Measurements from ENCODE around the gene DAB2IP.

DAB2IP gene

GRCh38 chr9:121772600-121773285 lies 121.3 kb downstream of the DAB2IP start:
- H3K4me1 ChIP-seq (ENCODE audit: control extremely low read depth in 1 of 4, control insufficient read depth in 4 of 4, insufficient read depth in 4 of 4, low read length in 3 of 4) = no peaks in the 10 kb centered on the region
- no peaks in the 10 kb centered on the region for H3K9me3 ChIP-seq (ENCODE audit: control extremely low read depth in 1 of 5, control insufficient read depth in 4 of 5, insufficient read depth in 2 of 5, low read depth in 1 of 5, low read length in 4 of 5)
- 96% methylated on average over 42 of the region's 45 CpGs for WGBS (ENCODE audit: insufficient coverage)
- ChIA-PET CTCF (interaction anchor here (0.6 kb wide), 1 partner anchor 26 kb away, joined by 3 read pairs; no protein-coding TSS in a partner anchor), POLR2A (no interaction called here)
- DNase-seq = peak in 1 of 3 donors; percentile 9
- no peaks in the 10 kb centered on the region for H3K36me3 ChIP-seq (ENCODE audit: control insufficient read depth in 4 of 4, insufficient read depth in 4 of 4, low read length in 3 of 4)
- no peaks in the 10 kb centered on the region for H3K27me3 ChIP-seq (replicated peaks in 2 of 5; ENCODE audit: control insufficient read depth in 4 of 5, insufficient read depth in 5 of 5, low read length in 4 of 5)
- H3K4me3 ChIP-seq (ENCODE audit: control insufficient read depth in 1 of 7, extremely low read depth in 1 of 7, insufficient read depth in 4 of 7, low read depth in 2 of 7, low read length in 6 of 7) = no peak overlapping the region
- no peak overlapping the region for H3K27ac ChIP-seq (ENCODE audit: insufficient read depth in 1 of 2, low read depth in 1 of 2, low read length in 2 of 2, poor library complexity in 1 of 2, severe bottlenecking in 2 of 2)

GRCh38 chr9:121773286-121773953 lies 122.0 kb downstream of the DAB2IP start:
- peaks cover 0 to 5% (median 0%) of the 10 kb centered on the region in 5 experiments for H3K9me3 ChIP-seq (ENCODE audit: control extremely low read depth in 1 of 5, control insufficient read depth in 4 of 5, insufficient read depth in 2 of 5, low read depth in 1 of 5, low read length in 4 of 5)
- H3K27me3 ChIP-seq (replicated peaks in 2 of 5; ENCODE audit: control insufficient read depth in 4 of 5, insufficient read depth in 5 of 5, low read length in 4 of 5) = no peaks in the 10 kb centered on the region
- DNase-seq = no peak
- 96% methylated on average over 10 of the region's 18 CpGs for WGBS (ENCODE audit: insufficient coverage)
- CTCF ChIA-PET = interaction anchor here (0.6 kb wide), 1 partner anchor 27 kb away, joined by 3 read pairs; no protein-coding TSS in a partner anchor
- H3K27ac ChIP-seq (ENCODE audit: insufficient read depth in 1 of 2, low read depth in 1 of 2, low read length in 2 of 2, poor library complexity in 1 of 2, severe bottlenecking in 2 of 2) = no peak overlapping the region
- no peaks in the 10 kb centered on the region for H3K36me3 ChIP-seq (ENCODE audit: control insufficient read depth in 4 of 4, insufficient read depth in 4 of 4, low read length in 3 of 4)
- no peak overlapping the region for H3K4me3 ChIP-seq (ENCODE audit: control insufficient read depth in 1 of 7, extremely low read depth in 1 of 7, insufficient read depth in 4 of 7, low read depth in 2 of 7, low read length in 6 of 7)
- POLR2A ChIA-PET = no interaction called here
- no peaks in the 10 kb centered on the region for H3K4me1 ChIP-seq (ENCODE audit: control extremely low read depth in 1 of 4, control insufficient read depth in 4 of 4, insufficient read depth in 4 of 4, low read length in 3 of 4)

- CTCF ChIA-PET = no interaction called here
- WGBS (ENCODE audit: insufficient coverage) = 94% methylated on average over 16 of the region's 19 CpGs
- no peaks in the 10 kb centered on the region for H3K36me3 ChIP-seq (ENCODE audit: control insufficient read depth in 4 of 4, insufficient read depth in 4 of 4, low read length in 3 of 4)
- H3K9me3 ChIP-seq (ENCODE audit: control extremely low read depth in 1 of 5, control insufficient read depth in 4 of 5, insufficient read depth in 2 of 5, low read depth in 1 of 5, low read length in 4 of 5) = peaks cover 0 to 5% (median 0%) of the 10 kb centered on the region in 5 experiments
- H3K4me3 ChIP-seq (ENCODE audit: control insufficient read depth in 1 of 7, extremely low read depth in 1 of 7, insufficient read depth in 4 of 7, low read depth in 2 of 7, low read length in 6 of 7) = no peak overlapping the region
- H3K4me1 ChIP-seq (ENCODE audit: control extremely low read depth in 1 of 4, control insufficient read depth in 4 of 4, insufficient read depth in 4 of 4, low read length in 3 of 4) = no peaks in the 10 kb centered on the region
- POLR2A ChIA-PET = no interaction called here
- no peak overlapping the region for H3K27ac ChIP-seq (ENCODE audit: insufficient read depth in 1 of 2, low read depth in 1 of 2, low read length in 2 of 2, poor library complexity in 1 of 2, severe bottlenecking in 2 of 2)
- DNase-seq = no peak
- no peaks in the 10 kb centered on the region for H3K27me3 ChIP-seq (replicated peaks in 2 of 5; ENCODE audit: control insufficient read depth in 4 of 5, insufficient read depth in 5 of 5, low read length in 4 of 5)
Observed at GRCh38 chr9:121773954-121774714, 122.7 kb downstream of the DAB2IP start.

GRCh38 chr9:121774715-121775613 lies 123.5 kb downstream of the DAB2IP start:
- Histone ChIP-seq H3K4me3 (ENCODE audit: control insufficient read depth in 1 of 7, extremely low read depth in 1 of 7, insufficient read depth in 4 of 7, low read depth in 2 of 7, low read length in 6 of 7) (no peak overlapping the region), H3K27me3 (replicated peaks in 2 of 5; ENCODE audit: control insufficient read depth in 4 of 5, insufficient read depth in 5 of 5, low read length in 4 of 5) (no peaks in the 10 kb centered on the region), H3K27ac (ENCODE audit: insufficient read depth in 1 of 2, low read depth in 1 of 2, low read length in 2 of 2, poor library complexity in 1 of 2, severe bottlenecking in 2 of 2) (no peak overlapping the region), H3K36me3 (ENCODE audit: control insufficient read depth in 4 of 4, insufficient read depth in 4 of 4, low read length in 3 of 4) (no peaks in the 10 kb centered on the region), H3K4me1 (ENCODE audit: control extremely low read depth in 1 of 4, control insufficient read depth in 4 of 4, insufficient read depth in 4 of 4, low read length in 3 of 4) (no peaks in the 10 kb centered on the region), H3K9me3 (ENCODE audit: control extremely low read depth in 1 of 5, control insufficient read depth in 4 of 5, insufficient read depth in 2 of 5, low read depth in 1 of 5, low read length in 4 of 5) (peaks cover 0 to 5% (median 0%) of the 10 kb centered on the region in 5 experiments)
- ChIA-PET CTCF (interaction anchor here (1.7 kb wide), 1 partner anchor 10 kb away, joined by 4 read pairs; no protein-coding TSS in a partner anchor), POLR2A (no interaction called here)
- 93% methylated on average over 24 of the region's 26 CpGs for WGBS (ENCODE audit: insufficient coverage)
- no peak for DNase-seq

- Histone ChIP-seq H3K4me1 (ENCODE audit: control extremely low read depth in 1 of 4, control insufficient read depth in 4 of 4, insufficient read depth in 4 of 4, low read length in 3 of 4) (no peaks in the 10 kb centered on the region), H3K4me3 (ENCODE audit: control insufficient read depth in 1 of 7, extremely low read depth in 1 of 7, insufficient read depth in 4 of 7, low read depth in 2 of 7, low read length in 6 of 7) (no peak overlapping the region), H3K36me3 (ENCODE audit: control insufficient read depth in 4 of 4, insufficient read depth in 4 of 4, low read length in 3 of 4) (no peaks in the 10 kb centered on the region), H3K27ac (ENCODE audit: insufficient read depth in 1 of 2, low read depth in 1 of 2, low read length in 2 of 2, poor library complexity in 1 of 2, severe bottlenecking in 2 of 2) (no peak overlapping the region), H3K27me3 (replicated peaks in 2 of 5; ENCODE audit: control insufficient read depth in 4 of 5, insufficient read depth in 5 of 5, low read length in 4 of 5) (no peaks in the 10 kb centered on the region), H3K9me3 (ENCODE audit: control extremely low read depth in 1 of 5, control insufficient read depth in 4 of 5, insufficient read depth in 2 of 5, low read depth in 1 of 5, low read length in 4 of 5) (peaks cover 0 to 5% (median 0%) of the 10 kb centered on the region in 5 experiments)
- POLR2A ChIA-PET = no interaction called here
- CTCF ChIA-PET = interaction anchor here (1.7 kb wide), 1 partner anchor 9 kb away, joined by 4 read pairs; no protein-coding TSS in a partner anchor
- DNase-seq = no peak
- 98% methylated on average over 21 of the region's 23 CpGs for WGBS (ENCODE audit: insufficient coverage)
Observed at GRCh38 chr9:121776001-121776738, 124.7 kb downstream of the DAB2IP start.
